ENCODE data around the gene AGPAT3.

DNA sequence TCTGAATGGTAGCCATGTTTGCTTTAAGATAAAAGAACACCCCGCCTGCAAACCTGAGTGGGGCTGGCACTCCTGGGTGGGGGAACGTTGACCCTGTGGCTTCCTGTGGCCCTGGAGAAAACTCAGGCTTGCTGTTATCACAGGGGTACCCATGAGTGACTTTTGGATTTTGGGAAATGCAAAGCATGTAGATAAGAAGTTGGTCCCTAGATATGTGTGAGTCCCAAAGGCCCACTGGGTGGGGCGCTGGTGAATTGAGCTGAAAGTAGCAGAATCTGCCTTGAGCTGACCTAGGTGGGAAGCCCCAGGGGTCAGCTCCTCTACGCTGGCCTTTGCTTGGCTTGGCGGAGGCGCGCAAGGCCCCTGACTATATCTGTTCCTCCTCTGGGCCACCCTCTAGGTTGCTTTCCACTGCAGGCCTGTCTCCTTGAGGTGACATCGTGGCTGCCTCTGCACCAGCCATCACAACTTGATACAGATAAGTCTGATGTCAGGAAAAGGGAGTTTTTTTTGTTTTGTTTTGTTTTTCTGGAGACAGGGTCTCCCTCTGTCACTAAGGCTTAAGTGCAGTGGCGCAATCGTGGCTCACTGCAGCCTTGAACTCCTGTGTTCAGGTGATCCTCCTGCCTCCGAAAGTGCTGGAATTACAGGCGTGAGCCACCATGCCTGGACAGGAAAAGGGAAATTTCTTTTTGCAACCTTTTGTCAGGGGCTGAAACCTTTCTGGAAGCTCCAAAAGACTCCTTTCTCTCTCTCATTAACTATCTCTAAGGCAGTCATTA lies 72.2 kb downstream of the AGPAT3 start:
- TF ChIP-seq, protein P1, sequence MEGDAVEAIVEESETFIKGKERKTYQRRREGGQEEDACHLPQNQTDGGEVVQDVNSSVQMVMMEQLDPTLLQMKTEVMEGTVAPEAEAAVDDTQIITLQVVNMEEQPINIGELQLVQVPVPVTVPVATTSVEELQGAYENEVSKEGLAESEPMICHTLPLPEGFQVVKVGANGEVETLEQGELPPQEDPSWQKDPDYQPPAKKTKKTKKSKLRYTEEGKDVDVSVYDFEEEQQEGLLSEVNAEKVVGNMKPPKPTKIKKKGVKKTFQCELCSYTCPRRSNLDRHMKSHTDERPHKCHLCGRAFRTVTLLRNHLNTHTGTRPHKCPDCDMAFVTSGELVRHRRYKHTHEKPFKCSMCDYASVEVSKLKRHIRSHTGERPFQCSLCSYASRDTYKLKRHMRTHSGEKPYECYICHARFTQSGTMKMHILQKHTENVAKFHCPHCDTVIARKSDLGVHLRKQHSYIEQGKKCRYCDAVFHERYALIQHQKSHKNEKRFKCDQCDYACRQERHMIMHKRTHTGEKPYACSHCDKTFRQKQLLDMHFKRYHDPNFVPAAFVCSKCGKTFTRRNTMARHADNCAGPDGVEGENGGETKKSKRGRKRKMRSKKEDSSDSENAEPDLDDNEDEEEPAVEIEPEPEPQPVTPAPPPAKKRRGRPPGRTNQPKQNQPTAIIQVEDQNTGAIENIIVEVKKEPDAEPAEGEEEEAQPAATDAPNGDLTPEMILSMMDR (IDR thresholded peaks at IDR 0.05), result no peak
- TF ChIP-seq POLR2A (IDR thresholded peaks at IDR 0.05), result no peak

Measured in esophagus squamous epithelium (tissue), 4 donors.